ENCODE data around the gene IL18RAP. TPM values are rescaled to one million over a fixed set of nuclear protein-coding genes. Genes with fewer than 3 reads are reported as not detected.

Gene IL18RAP
- total and polyA plus RNA-seq, 2 donors (not counting 3 experiments of a cell fraction or from before 2014, with no cell fraction given): 0.03 TPM; not detected in 1

DNA sequence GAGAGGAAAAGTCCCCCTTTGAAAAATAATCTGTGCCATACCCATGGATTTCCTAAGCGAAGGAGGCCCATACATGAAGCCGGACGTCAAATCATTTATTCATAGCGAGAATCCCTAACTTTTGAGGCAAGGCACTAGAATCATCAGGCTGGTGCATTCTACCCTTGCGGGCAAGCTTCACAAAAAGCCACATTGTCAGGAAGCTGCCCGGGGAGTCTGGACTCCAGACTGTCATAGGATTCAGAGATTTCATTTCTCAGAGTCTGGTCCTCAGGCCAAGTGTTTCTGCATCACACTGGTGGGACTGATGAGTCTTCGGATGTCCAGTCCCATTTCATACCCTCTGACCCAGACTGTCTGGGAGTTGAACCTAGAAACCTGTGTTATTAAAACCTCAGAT, 59.0 kb downstream of the IL18RAP start:
- H3K9ac ChIP-seq (replicated peaks; ENCODE audit: extremely low read depth, insufficient read depth, low read length): no peak overlapping the region
- no peak overlapping the region for H3K4me2 ChIP-seq (ENCODE audit: insufficient read depth, low read length)
- H3K9me1 ChIP-seq (replicated peaks; ENCODE audit: control insufficient read depth, extremely low read depth, insufficient read depth, low read length): no peaks in the 10 kb centered on the region
- no peak for DNase-seq (ENCODE audit: low read depth, low spot score)
- H3K4me3 ChIP-seq (replicated peaks in 1 of 3; ENCODE audit: insufficient read depth in 1 of 3, low read depth in 1 of 3, low read length in 3 of 3): no peak overlapping the region
- no peaks in the 10 kb centered on the region for H3K9me3 ChIP-seq (replicated peaks; ENCODE audit: control insufficient read depth, insufficient read depth, low read length)
- no peaks in the 10 kb centered on the region for H4K20me1 ChIP-seq (replicated peaks; ENCODE audit: control insufficient read depth, extremely low read depth, insufficient read depth, low read length)
- dilution Hi-C loops (cut with MboI; ENCODE audit: extremely low pct_ligation_motif_present, low sequenced_read_pairs) (loop anchor here (25.0 kb wide), 1 partner anchor 105 kb away; no protein-coding TSS in a partner anchor), intact Hi-C loops (cut with micrococcal nuclease) (no loop called here)
- no peak overlapping the region for H2AFZ ChIP-seq (ENCODE audit: low read depth, low read length)
- POLR2A ChIA-PET: no interaction called here
- H3K36me3 ChIP-seq (ENCODE audit: control insufficient read depth in 2 of 2, extremely low read depth in 1 of 2, insufficient read depth in 2 of 2, low read length in 2 of 2): no peaks in the 10 kb centered on the region
- no peak overlapping the region for H3K27ac ChIP-seq (ENCODE audit: insufficient read depth, low read depth, low read length)
- no peak for FAIRE-seq
- H3K27me3 ChIP-seq (ENCODE audit: control insufficient read depth in 2 of 2, insufficient read depth in 2 of 2, low read length in 2 of 2): peaks cover 7 to 16% of the 10 kb centered on the region in 2 experiments
- no peaks in the 10 kb centered on the region for H3K79me2 ChIP-seq (ENCODE audit: control insufficient read depth, insufficient read depth, low read length)
- BruUV-seq (replicated peaks): no TSS peak
- no peaks in the 10 kb centered on the region for H3K4me1 ChIP-seq (ENCODE audit: control insufficient read depth, extremely low read depth, insufficient read depth, low read length)
- CTCF ChIA-PET: no interaction called here
- TF ChIP-seq POLR2AphosphoS5 (IDR thresholded peaks at IDR 0.05; ENCODE audit: insufficient read depth, low read depth, low read length) (no peak), JUN (IDR thresholded peaks at IDR 0.05; ENCODE audit: borderline replicate concordance, insufficient read depth, insufficient read length, low read depth) (no peak), MAX (IDR thresholded peaks at IDR 0.05; ENCODE audit: insufficient read depth, insufficient read length) (no peak), EZH2 (IDR thresholded peaks at IDR 0.05; ENCODE audit: borderline replicate concordance, low read depth, low read length, severe bottlenecking) (no peak), POLR2A (IDR thresholded peaks at IDR 0.05; ENCODE audit: low read depth, low read length) (no peak), FOS (IDR thresholded peaks at IDR 0.05; ENCODE audit: borderline replicate concordance, insufficient read depth, low read length) (no peak), GATA2 (IDR thresholded peaks at IDR 0.05; ENCODE audit: insufficient read depth, insufficient read length, low read depth, low read length) (no peak), MYC (IDR thresholded peaks at IDR 0.05; ENCODE audit: low read depth, low read length) (no peak)
- TF ChIP-seq, protein P1, sequence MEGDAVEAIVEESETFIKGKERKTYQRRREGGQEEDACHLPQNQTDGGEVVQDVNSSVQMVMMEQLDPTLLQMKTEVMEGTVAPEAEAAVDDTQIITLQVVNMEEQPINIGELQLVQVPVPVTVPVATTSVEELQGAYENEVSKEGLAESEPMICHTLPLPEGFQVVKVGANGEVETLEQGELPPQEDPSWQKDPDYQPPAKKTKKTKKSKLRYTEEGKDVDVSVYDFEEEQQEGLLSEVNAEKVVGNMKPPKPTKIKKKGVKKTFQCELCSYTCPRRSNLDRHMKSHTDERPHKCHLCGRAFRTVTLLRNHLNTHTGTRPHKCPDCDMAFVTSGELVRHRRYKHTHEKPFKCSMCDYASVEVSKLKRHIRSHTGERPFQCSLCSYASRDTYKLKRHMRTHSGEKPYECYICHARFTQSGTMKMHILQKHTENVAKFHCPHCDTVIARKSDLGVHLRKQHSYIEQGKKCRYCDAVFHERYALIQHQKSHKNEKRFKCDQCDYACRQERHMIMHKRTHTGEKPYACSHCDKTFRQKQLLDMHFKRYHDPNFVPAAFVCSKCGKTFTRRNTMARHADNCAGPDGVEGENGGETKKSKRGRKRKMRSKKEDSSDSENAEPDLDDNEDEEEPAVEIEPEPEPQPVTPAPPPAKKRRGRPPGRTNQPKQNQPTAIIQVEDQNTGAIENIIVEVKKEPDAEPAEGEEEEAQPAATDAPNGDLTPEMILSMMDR (IDR thresholded peaks at IDR 0.05; ENCODE audit: extremely low read depth in 1 of 2, insufficient read depth in 1 of 2, low read depth in 1 of 2, low read length in 2 of 2): no peak

Data from endothelial cell of umbilical vein (primary cell).